Activated CD4-positive, alpha-beta T cell treated with anti-CD3 and anti-CD28 coated beads, Interleukin-2, amount 50 U/mL, for 48 hours (primary cell): ENCODE measurements around the gene CRTC1.

Experiments used
- DNase-seq, 2 experiments: peaks; one replicate each; pipeline ENCODE4 v3.0.0-alpha.2; 2020

Gene CRTC1

GRCh38 chr19:18751571-18751970, 68.1 kb downstream of the CRTC1 start:
- no peak for DNase-seq

GRCh38 chr19:18754501-18754900, 71.0 kb downstream of the CRTC1 start:
- no peak for DNase-seq

DNA sequence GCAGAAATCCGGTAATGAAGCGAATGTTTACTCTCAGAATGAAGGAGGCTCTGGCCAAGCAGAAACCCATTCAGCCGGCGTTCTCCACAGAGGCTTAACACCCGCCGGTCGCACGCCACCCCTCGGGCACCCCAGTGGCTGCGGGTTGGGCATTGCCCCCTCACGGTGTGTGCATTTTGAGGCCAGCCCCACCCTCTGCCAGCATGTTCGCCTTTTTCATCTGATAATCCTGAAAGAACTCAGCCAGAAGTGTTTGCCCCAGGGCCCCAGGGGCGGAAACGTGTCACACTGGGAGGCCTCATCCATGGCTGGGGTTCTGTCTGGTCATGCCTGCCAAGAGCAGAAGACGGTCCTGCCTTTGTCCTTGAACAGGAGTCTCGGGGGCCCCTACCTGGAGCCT, 73.4 kb downstream of the CRTC1 start:
- DNase-seq, result no peak

DNA sequence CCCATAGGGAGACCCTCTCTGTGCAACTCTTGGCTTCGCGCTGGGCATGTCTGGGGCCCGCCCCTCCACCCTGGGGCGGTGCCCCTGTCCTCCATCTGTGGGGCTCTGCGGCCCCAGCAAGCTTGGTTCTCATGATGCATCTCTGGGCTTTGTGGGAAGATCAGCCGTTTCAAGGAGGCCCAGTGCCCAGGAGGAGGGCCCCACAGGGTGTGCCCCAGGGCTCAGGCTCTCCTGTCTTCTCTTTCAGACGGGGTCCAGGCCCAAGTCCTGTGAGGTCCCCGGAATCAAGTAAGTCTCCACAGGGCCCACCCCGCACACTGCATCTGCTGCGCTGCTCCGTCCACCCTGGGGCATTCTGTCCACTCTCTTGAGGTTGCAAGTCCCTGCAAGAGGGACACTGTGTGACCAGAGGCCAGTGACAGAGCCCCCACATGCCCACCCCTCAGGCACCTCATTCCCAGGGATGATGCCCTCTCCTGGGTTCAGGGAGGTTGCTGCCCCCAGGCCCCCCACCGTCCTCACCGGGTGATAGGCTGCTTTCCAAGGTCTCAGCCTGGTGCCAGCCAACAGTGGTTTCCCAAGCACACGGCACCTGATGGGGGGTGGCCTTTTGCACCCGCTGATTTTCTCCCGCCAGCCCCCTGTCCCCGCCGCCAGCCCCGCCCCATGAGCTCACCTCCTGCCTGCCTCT, 76.0 kb downstream of the CRTC1 start:
- no peak for DNase-seq

DNA sequence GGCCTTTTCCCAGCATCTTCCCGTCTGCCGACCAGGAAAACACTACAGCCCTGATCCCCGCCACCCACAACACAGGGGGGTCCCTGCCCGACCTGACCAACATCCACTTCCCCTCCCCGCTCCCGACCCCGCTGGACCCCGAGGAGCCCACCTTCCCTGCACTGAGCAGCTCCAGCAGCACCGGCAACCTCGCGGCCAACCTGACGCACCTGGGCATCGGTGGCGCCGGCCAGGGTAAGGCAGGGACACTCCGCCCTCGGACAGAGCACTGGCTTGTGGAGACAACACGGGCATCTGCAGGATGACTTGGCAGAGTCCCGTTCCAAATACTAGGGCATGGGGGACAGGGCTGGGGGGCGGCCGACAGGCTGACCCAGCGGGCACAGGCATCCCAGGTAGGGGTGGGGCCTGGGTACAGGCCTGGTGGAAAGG, 76.5 kb downstream of the CRTC1 start:
- no peak for DNase-seq

DNA sequence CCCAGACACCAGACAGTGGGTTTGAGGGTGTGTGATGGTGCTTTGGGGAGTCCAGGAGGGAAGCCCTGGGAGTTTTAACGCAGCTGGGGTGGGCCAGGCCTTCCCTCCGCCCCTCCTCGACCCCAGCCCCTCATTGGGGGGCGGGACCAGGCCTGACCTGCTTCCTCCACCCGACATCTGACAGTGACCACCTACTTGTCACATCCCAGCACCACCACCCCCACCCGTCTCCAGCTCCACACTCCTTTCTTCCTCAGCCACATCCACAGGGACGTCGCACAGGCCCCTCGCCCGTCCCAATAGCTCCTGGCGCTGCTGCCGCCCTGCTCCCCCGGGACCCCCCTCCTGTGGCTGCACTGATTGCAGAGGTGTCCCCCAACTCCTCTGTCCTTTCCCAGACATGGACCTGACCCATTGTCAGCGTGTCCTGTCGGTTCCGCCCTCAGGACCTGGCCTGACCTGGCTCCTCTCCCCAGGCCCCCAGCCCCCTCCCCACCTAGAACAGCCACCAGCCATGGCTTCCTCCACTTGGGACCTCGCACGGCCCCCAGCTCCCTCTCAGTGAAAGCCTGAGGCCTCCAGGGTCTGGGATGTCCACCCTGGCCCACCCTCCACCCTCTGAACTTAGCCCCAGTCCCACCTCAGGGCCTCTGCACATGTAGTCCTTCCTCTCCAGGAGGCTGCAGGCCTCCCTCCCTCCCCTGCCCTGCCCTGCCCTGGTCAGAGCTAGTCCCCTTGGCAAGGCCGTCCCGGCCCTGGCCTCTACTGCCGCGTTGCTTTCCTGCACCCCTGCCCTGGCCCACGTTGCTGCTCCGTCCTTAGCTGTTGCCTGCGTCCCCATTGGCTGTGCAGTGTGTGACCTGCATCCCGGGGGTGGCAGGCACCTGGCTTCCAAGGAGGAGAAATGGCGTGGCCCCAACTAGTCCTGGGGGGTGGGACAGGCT, 77.2 kb downstream of the CRTC1 start:
- no peak for DNase-seq

GRCh38 chr19:18761531-18762110, 78.1 kb downstream of the CRTC1 start:
- no peak for DNase-seq

DNA sequence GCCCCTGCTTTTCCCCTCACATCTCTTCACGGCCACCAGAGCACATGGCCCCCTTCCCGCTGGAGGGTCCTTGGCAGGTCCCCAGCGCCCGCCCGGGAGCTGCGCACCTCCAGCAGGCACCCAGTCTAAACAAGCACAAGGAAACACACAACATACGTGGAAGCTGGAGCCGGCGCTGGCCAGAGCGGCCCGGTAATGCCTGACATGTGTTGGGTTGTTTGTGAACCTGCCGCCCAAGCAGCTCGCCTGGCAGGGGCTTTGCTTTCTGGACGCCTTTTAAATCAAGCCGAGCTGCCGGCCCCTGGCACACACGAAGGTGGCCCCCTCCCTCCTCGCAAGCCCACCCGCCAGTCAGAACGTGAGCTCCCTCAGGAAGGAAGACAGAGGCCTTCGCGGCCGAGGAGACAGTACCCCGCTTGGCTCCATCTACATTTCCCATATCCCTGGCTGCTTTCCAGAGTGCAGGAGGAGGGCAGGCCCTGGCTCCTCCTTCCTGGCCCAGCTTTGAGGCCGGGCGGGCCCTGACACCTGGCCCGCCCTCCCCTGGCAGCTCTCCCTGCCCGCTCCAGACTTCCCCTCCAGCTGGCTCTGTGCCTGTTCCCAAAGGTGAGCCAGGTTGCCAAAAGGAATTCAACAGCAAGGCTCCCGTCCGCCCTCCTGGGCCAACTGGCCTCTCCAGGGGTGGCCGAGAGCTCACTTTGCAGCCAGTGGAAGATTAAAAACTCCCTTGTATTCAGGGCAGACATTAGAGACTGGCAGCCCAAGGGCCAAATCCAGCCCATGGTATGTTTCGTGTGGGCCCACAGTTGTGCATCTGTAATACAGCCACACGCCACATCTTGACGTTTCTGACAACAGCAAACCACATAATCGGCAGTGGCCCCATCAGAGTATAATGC, 78.9 kb downstream of the CRTC1 start:
- DNase-seq, result no peak

- no peak for DNase-seq
Observed at GRCh38 chr19:18763674-18764590, 80.5 kb downstream of the CRTC1 start.

DNA sequence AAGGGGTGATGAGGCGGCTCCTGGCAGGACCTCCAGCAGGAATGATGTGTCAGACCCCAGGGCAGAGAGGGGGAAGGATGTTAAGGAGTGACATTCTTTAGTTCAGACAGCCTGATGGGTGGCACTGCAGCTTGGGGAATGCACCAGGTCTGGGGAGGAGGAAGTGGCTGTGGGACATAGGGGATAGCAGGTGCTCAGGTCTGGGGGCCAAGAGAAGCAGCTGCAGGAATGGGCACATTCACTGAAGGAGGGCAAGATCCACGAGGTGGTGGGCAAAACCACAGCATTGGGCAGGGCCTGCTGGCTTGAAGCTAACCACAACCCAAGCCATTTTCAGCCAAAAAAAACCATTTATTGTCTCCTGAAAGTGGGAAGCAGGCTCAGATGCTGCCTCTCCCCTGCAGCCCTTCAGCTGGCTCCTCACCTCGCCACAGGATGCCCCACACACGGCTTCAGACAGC, 81.1 kb downstream of the CRTC1 start:
- DNase-seq, result no peak

DNA sequence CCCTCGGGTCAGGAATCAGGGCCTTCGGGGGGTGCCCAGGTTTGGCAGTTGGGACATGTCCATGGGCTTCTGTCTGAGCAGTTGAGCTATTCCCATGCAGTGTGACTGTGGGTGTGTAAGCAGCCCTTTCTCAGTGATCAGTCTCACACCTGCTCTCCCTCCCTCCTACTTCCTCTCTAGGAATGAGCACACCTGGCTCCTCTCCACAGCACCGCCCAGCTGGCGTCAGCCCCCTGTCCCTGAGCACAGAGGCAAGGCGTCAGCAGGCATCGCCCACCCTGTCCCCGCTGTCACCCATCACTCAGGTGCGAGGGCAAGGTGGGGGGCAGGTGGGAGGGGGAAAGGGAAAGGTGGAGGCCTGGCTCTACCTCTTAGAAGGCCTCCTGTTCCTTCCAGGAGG, 81.7 kb downstream of the CRTC1 start:
- DNase-seq, result no peak

- DNase-seq, result no peak
Observed at GRCh38 chr19:18768046-18768771, 84.7 kb downstream of the CRTC1 start.

- DNase-seq, result no peak
Observed at GRCh38 chr19:18768997-18769891, 85.8 kb downstream of the CRTC1 start.

GRCh38 chr19:18769989-18770528, 86.6 kb downstream of the CRTC1 start:
- no peak for DNase-seq

- no peak for DNase-seq
Observed at GRCh38 chr19:18770663-18771327, 87.3 kb downstream of the CRTC1 start.

DNA sequence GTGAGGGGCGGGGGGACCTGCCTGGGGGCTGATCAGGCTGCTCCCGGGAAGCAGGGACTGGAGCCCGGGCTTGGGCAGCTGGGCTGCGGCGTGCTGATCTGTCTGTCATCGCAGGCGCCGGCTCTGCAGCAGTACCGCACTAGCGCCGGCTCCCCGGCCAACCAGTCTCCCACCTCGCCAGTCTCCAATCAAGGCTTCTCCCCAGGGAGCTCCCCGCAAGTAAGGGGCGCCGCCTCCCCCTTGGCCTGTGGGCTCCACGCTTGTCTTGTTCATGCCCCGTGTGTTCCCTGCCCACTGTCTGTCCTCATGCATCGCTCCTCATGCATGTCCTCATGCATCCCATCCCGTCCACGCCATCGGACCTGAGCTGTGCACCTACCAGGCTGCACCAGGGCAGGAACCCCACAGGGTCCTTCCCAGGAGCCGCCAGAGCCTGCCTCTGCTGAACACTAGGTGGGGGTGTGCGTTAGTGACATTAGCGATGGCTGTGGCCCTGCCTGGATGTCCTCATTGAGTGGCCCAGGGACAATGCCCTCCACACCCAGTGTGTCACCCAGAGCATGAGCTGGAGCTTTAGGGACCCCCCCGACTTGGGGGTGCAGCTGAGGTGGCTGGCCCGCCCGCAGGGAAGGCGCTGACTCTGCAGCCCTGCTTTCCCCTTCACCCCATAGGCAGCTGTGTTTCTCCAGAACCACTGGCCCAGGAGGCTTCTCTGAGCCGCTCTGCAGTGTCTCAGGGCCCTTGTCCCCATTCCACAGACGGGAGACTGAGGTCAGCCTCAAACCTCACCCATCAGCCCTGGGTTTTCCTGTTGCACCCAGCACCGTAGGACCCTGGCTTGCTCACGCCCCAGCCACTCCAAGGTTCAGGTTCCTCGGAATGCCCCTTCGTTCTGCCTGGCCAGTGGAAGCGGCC, 88.1 kb downstream of the CRTC1 start:
- DNase-seq, result no peak
